ENCODE data around the gene LBX1.

DNA sequence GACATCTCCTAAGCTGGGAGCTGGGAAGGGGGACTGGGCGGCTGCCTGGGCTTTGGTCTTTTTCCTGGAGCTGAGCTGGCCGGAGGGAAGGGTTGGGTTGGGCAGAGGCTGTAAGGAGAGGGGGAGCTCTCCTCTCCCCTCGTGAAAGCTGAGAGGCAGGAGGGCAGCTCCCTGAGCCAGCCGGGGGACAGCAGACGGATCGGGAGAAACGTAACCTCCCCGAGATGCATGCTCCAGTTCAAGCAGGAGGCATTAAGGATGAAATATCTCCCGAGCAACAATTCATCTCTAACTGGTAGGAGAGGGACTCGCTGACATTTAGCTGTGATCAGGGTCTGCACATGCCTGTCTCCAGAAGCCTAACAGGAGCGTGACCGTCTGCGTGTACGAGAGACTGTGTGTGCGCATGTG is 19.9 kb upstream of the LBX1 start:
- TF ChIP-seq EZH2 (IDR thresholded peaks at IDR 0.05; ENCODE audit: insufficient read depth, poor library complexity, severe bottlenecking) (no peak), EZH2phosphoT487 (IDR thresholded peaks at IDR 0.05; ENCODE audit: insufficient read depth, low read depth) (no peak)
